C4-2B (cell line): ENCODE data around the gene CEP164.

Experiments
- CTCF ChIP-seq: fragments of 450-650 bp; conservative IDR thresholded peaks from 2 replicates; pipeline ENCODE4 v1.5.1; 2017; ENCODE audit warnings: mild to moderate bottlenecking
- ZFX ChIP-seq: fragments of 450-650 bp; IDR thresholded peaks from 2 replicates; pipeline ENCODE4 v1.6.1; 2017

- TF ChIP-seq CTCF (no peak), ZFX (no peak)
These were observed 126.9 kb downstream of the CEP164 start for GRCh38 chr11:117454564-117454917.
